Cardiac muscle cell (in vitro differentiated cells and primary cell): ENCODE results near the gene AGAP2. TPM values are rescaled to one million over a fixed set of nuclear protein-coding genes. Genes with fewer than 3 reads are reported as not detected.

Experiments used
- DNase-seq, 2 donors: peaks; one replicate each; pipeline versions ENCODE4 v3.0.0 to v3.0.0-alpha.2; 2010 to 2017; ENCODE audit warnings: low read depth in 1 of 2, low spot score in 1 of 2
- H3K27ac ChIP-seq: fragments of 200-600 bp; sonication (generic); 2 replicates; pipeline ENCODE4 v1.5.1; 2016
- H3K27me3 ChIP-seq: fragments of 200-600 bp; sonication (generic); 2 replicates; pipeline ENCODE4 v1.6.0; 2016; ENCODE audit warnings: control low read depth
- H3K36me3 ChIP-seq: fragments of 200-600 bp; sonication (generic); 2 replicates; pipeline ENCODE4 v1.5.1; 2016; ENCODE audit warnings: control low read depth
- H3K4me1 ChIP-seq: fragments of 200-600 bp; sonication (generic); 2 replicates; pipeline ENCODE4 v1.8.1; 2017; ENCODE audit warnings: low read depth, mild to moderate bottlenecking, mixed run types
- H3K4me3 ChIP-seq: fragments of 200-600 bp; sonication (generic); 2 replicates; pipeline ENCODE4 v1.5.1; 2016; ENCODE audit warnings: mild to moderate bottlenecking
- H3K9me3 ChIP-seq: fragments of 200-600 bp; sonication (generic); 2 replicates; pipeline ENCODE4 v1.5.1; 2017; ENCODE audit warnings: low read depth, mild to moderate bottlenecking, control low read depth
- CTCF ChIP-seq: IDR thresholded peaks from 2 replicates; pipeline ENCODE4 v1.5.1; 2012; ENCODE audit warnings: low read depth, mild to moderate bottlenecking, low read length
- polyA plus RNA-seq: library from polyadenylated mRNA; unstranded; fragments of >200 nt; fragmentation: Nextera tagmentation; extraction: Ambion mirVana; gene quantifications from 2 replicates; pipeline ENCODE4 v1.2.1, GENCODE V29; 2016
- total RNA-seq: library from RNA; depleted of rRNA; stranded (reverse); fragments of >200 nt; gene quantifications from 2 replicates; pipeline ENCODE4 v1.2.3, GENCODE V29; 2016

Gene AGAP2
- total and polyA plus RNA-seq, 2 experiments from 2014 or later = 0.10 to 0.33 TPM

- Histone ChIP-seq H3K36me3 (no peaks in the 10 kb centered on the region), H3K27ac (peak within 1 kb of the TSS; percentile 86), H3K27me3 (peaks cover 9% of the 10 kb centered on the region), H3K9me3 (no peaks in the 10 kb centered on the region), H3K4me3 (peak within 1 kb of the TSS; percentile 57), H3K4me1 (peaks cover 4% of the 10 kb centered on the region)
- peak; percentile 96 to 98 for DNase-seq
- no peak for TF ChIP-seq CTCF
Measured at GRCh38 chr12:57771873-57772428, 33.4 kb upstream of the AGAP2 start, which contains the start of gene METTL1. Gene METTL1, minus strand, starts transcription at chr12:57772105. Its CDS starts 22 bp downstream, at chr12:57772083.

GRCh38 chr12:57771236-57771872 lies 32.8 kb upstream of the AGAP2 start:
- peaks cover 15% of the 10 kb centered on the region for H3K27me3 ChIP-seq
- DNase-seq = peak; percentile 88 to 94
- H3K4me1 ChIP-seq = peaks cover 4% of the 10 kb centered on the region
- peak overlapping the region; percentile 86 for H3K27ac ChIP-seq
- H3K36me3 ChIP-seq = no peaks in the 10 kb centered on the region
- no peak for TF ChIP-seq CTCF
- H3K9me3 ChIP-seq = no peaks in the 10 kb centered on the region
- H3K4me3 ChIP-seq = peak overlapping the region; percentile 57

- TF ChIP-seq CTCF = no peak
- H3K9me3 ChIP-seq = no peaks in the 10 kb centered on the region
- peaks cover 4% of the 10 kb centered on the region for H3K4me1 ChIP-seq
- H3K4me3 ChIP-seq = no peak overlapping the region
- H3K27ac ChIP-seq = no peak overlapping the region
- H3K36me3 ChIP-seq = no peaks in the 10 kb centered on the region
- no peak for DNase-seq
- peaks cover 21% of the 10 kb centered on the region for H3K27me3 ChIP-seq
Measured at GRCh38 chr12:57770734-57771133, 32.2 kb upstream of the AGAP2 start.

- no peak overlapping the region for H3K4me3 ChIP-seq
- no peaks in the 10 kb centered on the region for H3K9me3 ChIP-seq
- H3K27me3 ChIP-seq = peaks cover 33% of the 10 kb centered on the region
- TF ChIP-seq CTCF = no peak
- no peak for DNase-seq
- peaks cover 4% of the 10 kb centered on the region for H3K4me1 ChIP-seq
- H3K27ac ChIP-seq = no peak overlapping the region
- H3K36me3 ChIP-seq = no peaks in the 10 kb centered on the region
Measured at GRCh38 chr12:57769594-57769993, 31.1 kb upstream of the AGAP2 start.

- H3K9me3 ChIP-seq = no peaks in the 10 kb centered on the region
- H3K4me3 ChIP-seq = no peak overlapping the region
- H3K27me3 ChIP-seq = peaks cover 50% of the 10 kb centered on the region
- DNase-seq = no peak
- no peaks in the 10 kb centered on the region for H3K36me3 ChIP-seq
- no peak overlapping the region for H3K27ac ChIP-seq
- H3K4me1 ChIP-seq = peaks cover 4% of the 10 kb centered on the region
- TF ChIP-seq CTCF = no peak
Measured at GRCh38 chr12:57767876-57768275, 29.3 kb upstream of the AGAP2 start.
